ENCODE measurements around the gene ARSG. TPM values are rescaled to one million over a fixed set of nuclear protein-coding genes. Genes with fewer than 3 reads are reported as not detected.

Gene ARSG
- total and polyA plus RNA-seq, 2 of the 8 experiments (the other 6 are each of a cell fraction or from before 2014, with no cell fraction given) = 3.3 to 4.0 TPM

DNA sequence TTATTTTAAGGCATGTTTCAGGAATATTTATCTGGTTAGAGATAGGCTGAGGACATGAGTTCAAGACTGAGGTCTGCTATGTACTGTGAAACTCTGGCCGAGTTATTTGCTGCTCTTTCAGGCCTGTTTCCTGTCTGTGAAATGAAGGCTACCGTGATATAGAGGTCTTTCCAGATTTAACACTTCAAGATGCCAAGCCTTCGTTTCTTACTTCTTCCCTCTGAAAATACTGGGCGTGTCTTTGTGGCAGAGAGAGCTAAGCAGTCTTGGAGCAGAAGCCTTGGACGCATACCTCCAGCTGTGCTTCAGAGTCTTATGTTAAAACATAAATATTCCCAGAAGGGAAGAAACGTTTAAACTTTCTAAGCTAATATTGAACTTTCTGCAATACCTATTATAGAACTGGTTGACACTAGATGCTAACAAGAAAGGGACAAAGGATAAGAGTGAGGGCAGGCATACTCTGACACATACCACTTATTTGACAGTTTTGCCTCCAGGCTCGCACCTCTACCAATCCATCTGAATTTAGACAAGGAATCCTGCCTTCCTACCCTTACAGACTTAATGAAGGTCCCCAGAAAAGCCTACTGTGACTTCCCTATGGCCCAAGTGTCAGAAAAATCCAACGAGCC lies 148.5 kb downstream of the ARSG start (continued):
- no peak for TF ChIP-seq SIX5 (IDR thresholded peaks at IDR 0.05; ENCODE audit: low read depth, low read length)
- no peak for TF ChIP-seq SP4 (IDR thresholded peaks at IDR 0.05; ENCODE audit: low read length)
- no peak for TF ChIP-seq EZH2 (IDR thresholded peaks at IDR 0.05; ENCODE audit: low read depth, low read length, severe bottlenecking)
- TF ChIP-seq FOSL1 (IDR thresholded peaks at IDR 0.05; ENCODE audit: insufficient read depth, low read depth, low read length) = no peak
- TF ChIP-seq, protein P1, sequence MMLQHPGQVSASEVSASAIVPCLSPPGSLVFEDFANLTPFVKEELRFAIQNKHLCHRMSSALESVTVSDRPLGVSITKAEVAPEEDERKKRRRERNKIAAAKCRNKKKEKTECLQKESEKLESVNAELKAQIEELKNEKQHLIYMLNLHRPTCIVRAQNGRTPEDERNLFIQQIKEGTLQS (IDR thresholded peaks at IDR 0.05; ENCODE audit: insufficient read depth, low read depth, low read length) = no peak
- TF ChIP-seq RXRA (IDR thresholded peaks at IDR 0.05; ENCODE audit: insufficient read depth, low read depth, low read length) = no peak
- no peak for TF ChIP-seq SP2 (IDR thresholded peaks at IDR 0.05; ENCODE audit: low read length)
- TF ChIP-seq KDM5A (IDR thresholded peaks at IDR 0.05; ENCODE audit: low read length) = no peak

Measured in H1 (cell line).